ENCODE data around the gene PLEKHG5.

DNA sequence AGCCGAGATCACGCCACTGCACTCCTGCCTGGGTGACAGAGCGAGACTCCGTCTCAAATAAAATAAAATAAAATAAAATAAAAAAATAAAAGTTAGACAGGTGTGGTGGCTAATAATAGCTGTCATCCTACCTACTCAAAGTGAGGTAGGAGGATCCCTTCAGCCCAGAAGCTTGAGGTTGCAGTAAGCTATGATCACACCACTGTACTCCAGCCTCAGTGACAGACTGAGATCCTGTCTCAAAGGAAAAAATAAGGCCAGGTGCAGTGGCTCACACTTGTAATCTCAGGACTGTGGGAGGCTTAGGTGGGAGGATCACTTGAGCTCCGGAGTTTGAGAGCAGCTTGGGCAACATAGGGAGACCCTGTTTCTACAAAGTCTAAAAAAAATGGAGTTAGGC is 44.8 kb upstream of the PLEKHG5 start:
- TF ChIP-seq CTCF (IDR thresholded peaks at IDR 0.05): no peak
- TF ChIP-seq POLR2A (IDR thresholded peaks at IDR 0.05): no peak

Measured in uterus (tissue), 2 donors.